ENCODE results near the gene LCN2.

Gene LCN2

DNA sequence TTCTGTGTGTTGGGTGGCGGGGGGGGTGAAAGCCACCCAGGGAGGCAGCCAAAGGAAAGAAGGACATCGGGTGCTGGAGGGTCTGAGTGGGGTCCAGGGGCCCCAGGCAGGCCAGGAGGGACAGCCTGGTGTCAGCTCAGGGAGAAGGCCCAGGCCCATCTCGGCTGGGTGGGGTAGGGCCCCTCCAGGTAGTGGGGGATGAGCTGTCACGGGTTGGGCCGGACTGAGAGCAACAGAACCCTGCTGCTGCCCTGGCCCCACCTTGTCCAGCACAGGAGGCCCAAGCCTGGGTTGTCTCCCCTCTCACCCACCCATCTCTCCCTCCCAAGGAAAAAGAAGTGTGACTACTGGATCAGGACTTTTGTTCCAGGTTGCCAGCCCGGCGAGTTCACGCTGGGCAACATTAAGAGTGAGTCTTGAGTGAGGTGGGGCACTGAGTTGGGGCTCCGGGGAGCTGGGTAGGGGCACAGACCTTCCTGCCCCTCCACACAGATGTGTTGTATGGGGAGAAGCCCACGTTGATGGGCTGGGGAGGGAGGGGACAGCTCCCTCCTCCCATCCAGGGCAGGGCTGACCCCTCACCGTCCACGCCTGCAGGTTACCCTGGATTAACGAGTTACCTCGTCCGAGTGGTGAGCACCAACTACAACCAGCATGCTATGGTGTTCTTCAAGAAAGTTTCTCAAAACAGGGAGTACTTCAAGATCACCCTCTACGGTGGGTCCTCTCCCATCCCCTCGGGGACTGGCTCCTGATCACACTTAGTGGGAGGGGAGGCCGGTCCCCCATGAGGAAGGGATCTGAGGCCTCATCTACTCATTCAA, 2.3 kb downstream of the LCN2 start:
- DNase-seq, result no peak

DNA sequence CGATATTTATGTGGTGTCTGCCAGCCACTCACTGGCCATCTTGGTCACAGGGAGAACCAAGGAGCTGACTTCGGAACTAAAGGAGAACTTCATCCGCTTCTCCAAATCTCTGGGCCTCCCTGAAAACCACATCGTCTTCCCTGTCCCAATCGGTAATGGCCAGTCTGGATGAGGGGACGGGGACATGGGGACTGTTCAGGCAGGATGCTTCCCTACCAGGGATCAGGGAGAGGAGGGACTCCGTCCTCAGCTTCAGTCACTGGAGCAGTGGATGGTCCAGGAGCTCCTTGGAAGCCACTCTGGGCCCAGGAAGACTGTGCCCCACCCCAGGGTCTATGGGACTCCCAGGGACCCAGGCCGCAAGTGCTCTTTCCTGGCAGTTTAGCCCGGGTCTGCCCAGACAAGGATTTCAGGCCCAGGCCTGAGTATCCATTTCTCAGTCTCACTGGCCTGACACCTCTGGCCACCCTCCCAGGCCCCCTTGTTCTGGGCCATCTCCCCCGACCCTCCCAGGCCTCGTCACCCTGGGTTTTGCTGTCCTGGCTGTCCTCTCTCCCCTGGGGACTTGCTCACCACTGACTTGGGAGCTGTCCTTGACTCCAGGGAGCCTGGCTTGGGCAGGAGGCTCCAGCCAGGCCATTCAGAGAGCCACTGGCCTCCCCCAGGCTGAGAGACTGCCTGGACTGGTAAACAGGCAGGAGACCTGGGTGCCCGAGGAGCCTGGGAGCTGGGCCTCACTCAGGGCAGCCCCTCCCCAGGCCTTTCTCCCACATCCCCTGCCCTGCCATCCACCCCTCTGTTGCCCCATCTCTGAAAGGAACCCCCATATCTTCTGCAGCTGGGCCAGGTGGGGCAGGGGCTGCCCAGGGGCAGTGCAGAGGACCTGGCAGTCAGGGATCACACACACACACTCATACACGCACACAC, 3.1 kb downstream of the LCN2 start:
- DNase-seq, result no peak

DNA sequence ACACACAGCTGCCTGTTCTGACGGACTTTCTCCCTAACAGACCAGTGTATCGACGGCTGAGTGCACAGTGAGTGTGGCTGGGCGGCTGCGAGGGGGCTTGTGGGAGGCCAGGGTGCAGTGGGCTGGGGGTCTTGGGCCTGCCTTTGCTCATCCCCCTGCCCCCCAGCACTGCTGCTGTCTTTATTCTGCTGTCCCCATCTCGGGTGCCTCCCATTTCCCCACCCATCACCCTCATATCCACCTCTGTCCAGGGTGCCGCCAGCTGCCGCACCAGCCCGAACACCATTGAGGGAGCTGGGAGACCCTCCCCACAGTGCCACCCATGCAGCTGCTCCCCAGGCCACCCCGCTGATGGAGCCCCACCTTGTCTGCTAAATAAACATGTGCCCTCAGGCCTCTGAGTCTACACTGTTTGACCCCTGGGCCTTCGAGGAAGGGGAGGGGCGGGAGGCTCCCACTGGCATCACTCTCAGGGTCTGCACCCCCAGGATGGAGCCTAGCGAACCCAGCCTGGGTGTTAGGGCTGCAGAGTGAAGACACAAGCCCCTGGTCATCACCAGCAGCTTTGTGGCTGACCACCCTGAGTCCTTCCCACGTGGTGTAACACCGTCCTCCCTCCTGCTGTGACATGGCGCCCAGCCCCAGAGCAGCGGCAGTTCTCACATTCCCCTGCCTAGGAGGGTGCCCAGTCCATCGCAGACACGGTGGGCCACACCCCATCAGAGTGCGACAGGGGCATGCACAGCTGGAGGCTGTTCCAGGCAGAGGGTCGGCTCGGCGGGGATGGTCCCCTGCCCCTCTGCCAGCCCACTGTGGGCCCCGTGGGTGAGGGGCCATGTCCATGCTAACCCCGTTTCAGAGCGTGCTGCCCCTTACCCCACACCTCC, 4.0 kb downstream of the LCN2 start:
- DNase-seq, result no peak

DNA sequence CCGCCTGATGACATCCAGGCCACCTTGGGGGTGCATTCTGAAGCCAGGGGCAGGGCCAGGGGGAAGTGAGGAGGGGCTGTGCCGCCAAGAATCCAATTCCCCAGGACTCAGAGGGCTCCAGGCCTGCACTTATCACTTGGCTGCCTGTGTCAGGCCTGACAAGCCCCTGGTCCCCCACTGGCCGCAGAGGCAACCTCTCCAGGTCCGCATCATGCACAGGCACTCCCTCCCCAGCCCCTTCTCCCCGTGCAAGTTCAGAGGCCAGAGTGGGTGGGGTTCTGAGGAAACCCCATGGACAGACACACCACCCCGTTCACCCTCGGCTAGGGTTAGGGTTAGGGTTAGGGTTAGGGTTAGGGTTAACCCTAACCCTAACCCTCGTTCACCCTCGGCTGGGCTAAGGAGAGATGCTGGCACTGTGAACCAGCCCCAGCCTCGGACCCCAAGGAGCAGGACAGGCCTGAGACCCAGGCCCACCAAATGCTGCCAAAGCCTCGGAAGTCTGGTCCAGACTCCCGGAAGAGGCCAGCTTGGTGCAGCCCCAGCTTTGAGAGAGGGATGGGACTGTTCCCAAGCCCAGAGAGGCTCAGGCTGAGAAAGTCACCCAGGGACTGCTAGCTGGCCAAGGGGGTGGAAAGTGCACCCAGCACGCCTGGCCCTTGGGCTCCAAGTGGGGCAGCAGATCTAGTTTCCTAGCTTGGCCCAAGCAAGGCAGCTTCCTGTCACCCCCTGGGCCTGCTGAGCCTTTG, 4.9 kb downstream of the LCN2 start:
- no peak for DNase-seq

DNA sequence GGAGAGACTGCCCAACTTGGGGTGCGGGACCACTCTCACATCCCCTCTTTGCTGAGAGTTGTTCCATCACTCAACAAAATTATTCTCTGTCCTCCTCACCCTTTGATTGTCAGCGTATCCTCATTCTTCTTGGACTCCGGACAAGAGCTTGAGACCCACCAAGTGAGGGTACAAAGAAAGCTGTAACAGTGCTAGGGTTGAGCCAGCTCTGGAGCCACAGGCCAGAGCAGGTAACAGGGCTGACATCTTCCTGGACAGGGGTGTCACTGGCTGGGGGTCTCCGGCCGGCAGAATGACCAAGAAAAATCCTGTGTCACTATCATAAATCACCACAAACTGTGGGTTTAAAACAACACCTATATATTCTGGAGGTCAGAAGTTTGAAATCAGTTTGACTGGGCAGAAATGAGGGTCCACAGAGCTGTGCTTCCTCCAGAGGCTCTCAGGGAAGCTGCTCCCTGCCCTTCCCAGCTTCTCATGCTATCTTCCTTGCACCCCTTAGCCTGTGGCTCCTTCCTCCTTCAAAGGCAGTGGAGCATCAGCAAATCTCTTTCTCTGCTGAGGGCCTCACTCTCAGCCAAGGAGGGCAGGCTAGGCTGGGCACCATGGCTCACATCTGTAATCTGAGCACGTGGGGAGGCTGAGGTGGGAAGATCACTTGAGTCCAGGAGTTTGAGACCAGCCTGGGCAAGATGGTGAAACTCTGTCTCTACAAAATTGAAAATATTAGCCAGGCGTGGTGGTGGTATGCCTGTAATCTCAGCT, 6.7 kb downstream of the LCN2 start:
- no peak for DNase-seq

DNA sequence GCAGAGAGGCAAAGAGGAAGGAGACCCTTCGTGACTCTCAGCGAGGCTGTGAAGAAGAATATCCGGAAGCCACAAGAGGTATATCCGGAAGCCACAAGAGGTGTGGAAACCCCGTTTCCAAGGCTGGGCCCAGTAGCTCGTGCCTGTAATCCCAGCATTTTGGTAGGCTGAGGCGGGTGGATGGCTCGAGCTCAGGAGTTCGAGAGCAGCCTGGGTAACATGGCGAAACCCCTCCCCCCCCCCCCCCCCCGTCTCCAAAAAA, 10.2 kb downstream of the LCN2 start:
- no peak for DNase-seq

DNA sequence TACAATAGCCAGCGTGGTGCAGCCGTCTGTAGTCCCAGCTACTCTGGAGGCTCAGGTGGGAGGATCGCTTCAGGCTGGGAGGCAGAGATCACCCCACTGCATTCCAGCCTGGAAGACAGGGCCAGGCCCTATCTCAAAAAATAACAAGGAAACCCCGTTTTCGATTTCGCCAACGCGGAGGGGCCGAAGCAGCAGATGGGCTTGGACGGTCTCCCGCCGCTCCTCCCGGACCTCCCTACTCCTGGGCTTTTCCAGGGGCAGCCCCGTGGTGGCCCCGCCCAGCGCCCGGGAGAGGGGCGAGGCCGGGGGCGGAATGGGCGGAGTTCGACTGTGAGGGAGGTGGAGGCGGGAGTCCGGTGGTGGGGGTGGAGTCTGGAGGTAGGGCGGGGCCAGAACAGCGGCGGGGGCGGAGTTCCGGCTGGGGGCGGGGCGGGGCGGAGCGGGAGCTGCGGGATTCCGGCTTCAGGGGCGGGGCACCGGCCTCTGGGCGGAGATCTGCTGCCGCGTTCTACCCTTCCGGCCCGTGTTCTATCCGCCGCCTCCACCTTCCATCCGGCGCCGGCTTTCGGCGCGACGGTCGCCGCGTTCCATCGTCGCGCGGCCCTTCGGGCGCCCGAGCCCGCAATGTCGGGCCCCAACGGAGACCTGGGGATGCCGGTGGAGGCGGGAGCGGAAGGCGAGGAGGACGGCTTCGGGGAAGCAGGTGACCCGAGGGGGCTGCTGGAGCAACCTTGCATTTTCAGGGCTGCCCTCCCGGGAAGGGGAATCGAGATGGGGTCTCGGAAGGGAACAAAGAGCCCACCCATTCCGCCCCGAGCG, 10.7 kb downstream of the LCN2 start, which contains the start of gene BBLN:
TSS of gene BBLN (plus strand) at position 482 of the 819 bp plus-strand sequence. CDS start at position 625, 143 bp downstream.
- DNase-seq, result peak; percentile 98

DNA sequence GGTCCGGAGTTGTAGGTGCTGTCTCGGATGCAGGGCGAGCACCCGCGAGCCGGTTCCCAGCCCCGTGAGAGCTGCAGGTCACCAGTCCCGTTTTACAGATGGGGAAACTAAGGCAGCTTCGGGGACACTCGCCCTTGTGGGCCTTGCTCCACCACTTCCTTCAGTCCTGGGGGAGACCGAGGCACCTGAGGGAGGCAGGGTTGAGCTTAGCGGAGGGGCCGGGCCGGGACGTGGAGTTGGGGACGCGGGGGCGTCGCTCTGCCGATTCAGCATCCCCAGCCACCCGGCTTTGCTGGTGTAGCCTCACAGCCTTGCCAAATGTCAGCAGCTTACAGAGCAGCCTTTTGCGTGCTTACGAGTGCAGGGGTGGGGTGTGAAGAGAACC, 11.3 kb downstream of the LCN2 start:
- DNase-seq, result no peak

DNA sequence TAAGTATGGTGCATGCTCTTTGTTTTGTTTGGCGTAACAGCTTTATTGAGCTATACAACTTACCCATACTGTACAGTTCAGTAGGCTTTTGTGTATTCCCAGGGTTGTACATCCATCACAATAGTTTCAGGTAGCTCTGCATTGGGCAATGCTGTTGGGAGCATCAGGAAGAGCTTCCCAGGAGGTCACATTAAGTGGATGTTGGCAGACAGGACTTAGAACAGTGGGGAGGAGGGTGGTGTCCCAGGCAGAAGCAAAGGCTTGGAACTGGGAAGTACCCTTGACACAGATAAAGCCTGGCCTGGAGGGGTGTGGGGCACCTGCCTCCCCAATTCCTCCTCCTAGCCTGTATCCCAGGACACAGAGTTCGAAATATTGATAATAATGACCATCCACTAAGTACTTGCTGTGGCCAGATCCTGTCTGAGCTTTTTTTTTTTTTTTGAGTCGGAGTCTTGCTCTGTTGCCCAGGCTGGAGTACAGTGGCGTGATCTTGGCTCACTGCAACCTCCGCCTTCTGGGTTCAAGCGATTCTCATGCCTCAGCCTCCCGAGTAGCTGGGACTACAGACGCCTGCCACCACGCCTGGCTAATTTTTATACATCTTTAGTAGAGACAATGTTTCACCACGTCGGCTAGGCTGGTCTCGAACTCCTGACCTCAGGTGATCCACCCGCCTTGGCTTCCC, 12.1 kb downstream of the LCN2 start:
- no peak for DNase-seq

DNA sequence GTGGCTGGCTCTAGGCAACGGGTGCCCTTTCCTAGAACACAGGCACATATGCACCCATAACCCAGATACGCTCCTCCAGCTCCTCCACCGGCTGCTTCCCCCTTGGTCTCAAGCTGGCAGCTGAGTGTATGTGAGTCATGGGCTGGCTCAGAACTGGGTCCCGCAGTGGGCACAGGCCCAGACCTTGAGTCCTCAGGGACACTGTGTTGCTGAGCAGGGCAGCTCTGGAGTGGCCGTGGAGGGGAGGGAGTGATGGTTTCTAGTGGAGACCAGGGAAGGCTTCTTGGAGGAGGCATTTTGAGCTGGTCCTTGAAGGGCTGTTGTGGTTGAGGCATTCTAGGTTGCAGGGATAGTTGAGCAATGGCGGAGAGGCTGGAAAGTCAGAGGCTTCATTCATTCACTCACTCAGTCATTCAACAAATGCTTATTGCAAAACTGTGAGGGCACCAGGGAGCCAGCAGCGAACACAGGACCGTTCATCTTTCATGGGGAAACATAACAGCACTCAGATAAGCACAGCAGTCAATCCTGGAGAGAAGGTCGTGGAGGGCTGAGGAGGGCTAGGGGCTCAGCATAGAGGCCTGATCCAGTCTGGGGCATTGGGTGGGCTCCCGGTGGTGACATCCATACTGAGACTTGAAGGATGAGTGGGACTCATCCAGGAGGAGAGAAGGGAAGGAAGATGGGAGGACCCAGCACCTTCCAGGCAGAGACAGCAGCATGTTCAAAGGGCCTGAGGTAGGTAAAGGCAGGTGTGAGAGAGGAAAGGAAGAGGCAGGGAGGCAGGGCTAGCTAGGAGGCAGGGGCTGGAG, 13.2 kb downstream of the LCN2 start:
- DNase-seq, result no peak

DNA sequence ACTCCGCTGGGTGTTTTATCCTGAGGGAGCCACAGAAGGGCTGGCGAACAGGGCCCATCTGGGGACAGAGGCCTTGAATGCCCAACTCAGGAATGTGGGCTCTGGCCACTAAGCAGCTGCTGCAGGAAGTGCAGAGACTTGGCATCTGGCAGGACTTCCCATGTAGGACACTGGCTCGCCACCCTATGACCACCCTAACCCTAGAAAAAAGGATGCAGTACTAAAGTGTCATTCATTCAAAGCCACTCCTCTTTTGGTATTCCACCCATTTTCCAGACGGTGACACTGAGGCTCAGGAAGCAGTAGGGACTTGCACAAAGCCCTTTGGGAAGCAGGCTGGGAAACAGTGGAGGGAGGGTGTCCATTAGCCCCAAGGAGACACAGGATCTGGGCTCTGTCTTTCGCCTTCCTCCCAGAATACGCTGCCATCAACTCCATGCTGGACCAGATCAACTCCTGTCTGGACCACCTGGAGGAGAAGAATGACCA, 13.8 kb downstream of the LCN2 start:
- DNase-seq, result no peak

DNA sequence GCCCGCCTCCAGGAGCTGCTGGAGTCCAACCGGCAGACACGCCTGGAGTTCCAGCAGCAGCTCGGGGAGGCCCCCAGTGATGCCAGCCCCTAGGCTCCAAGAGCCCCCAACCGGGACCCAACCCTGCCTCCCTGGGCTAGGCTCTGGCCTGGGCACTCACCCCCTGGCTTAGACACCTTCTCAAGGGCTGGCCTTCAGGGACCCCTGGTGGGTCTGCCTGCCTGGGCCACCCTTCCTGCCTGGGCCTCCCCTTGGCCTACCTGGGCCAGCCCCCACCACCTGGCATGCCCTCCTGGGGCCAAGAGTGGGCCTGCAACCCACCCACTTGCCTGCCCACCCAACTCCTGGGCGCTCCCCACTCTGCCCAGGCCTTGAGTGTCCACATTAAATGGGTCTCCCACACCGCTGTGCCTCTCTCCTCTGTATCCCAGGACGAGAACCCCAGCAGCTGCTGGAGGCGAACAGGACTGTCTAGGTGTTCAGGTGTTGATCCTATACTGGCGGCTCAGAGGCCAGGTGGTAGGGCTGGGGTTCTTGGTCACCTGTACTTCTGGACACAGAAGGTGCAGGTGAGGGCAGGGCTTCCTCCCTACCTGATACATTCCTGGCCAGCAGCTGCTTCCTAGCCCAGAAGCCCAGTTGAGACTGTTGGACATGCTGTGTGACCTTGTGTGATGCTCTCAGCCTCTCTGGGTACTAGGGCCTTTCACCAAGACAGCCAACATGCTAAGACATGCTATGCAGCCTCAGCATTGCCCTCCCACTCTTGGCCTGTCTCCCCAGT, 14.5 kb downstream of the LCN2 start:
- no peak for DNase-seq

DNA sequence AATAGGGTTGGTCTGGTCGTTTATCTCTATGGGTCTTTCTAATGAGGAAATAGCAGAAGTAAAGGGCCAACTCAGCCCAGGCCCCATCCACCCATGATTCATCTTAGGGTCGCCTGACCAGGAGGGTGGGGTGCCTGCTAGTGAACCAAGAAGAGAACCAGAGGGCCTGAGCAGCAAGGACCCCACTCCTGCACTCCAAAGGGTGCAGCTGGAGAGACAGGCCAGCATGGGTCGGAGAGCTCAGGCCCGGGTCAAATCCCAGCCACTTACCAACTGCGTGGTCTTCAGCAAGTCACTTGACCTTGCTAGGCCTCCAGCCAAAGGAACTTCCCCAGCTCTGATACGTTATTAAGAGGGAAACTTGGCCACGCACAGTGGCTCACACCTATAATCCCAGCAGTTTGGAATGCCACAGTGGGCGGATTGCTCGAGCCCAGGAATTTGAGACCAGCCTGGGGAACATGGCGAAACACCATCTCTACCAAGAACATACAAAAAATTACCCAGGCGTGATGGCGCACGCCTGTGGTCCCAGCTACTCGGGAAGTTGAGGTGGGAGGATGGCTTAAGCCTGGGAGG, 15.1 kb downstream of the LCN2 start:
- no peak for DNase-seq

DNA sequence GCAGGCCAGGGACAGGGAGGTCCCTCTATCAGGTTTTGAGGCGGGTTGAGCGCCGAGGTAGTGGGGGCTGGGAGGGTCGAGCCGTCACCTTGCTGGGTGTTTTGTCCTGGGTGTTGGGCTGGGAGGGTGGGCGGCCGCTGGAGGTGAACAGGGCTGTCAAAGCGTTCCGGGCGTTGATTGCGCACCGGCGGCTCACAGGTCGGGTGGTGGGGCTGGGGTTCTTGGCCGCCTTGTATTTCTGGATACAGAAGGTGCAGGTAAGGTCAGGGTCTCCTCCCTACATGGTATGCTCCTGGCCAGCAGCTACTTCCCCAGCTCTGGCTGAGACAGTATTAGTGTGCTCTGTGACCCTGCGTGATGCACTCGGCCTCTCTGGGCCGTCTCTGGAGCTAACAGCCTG, 16.9 kb downstream of the LCN2 start:
- no peak for DNase-seq

DNA sequence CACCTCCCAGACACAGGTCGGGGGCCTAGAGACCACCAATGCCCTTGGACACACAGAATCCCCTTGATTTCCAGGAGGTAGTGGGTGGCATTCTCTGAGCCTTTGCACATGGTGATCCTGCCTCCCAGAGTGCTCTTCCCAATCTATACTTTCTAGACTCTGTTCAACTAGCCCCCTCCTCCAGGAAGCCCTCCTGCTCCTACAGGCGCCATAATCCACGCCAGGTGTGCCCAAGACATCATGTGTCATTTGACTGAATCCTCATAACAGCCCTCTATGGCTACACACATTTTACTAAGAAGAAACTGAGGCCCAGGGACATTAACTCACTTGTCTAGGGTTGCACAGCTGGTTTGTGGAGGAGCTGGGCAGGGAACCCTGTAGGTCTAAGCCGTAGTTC, 18.0 kb downstream of the LCN2 start:
- DNase-seq, result no peak

DNA sequence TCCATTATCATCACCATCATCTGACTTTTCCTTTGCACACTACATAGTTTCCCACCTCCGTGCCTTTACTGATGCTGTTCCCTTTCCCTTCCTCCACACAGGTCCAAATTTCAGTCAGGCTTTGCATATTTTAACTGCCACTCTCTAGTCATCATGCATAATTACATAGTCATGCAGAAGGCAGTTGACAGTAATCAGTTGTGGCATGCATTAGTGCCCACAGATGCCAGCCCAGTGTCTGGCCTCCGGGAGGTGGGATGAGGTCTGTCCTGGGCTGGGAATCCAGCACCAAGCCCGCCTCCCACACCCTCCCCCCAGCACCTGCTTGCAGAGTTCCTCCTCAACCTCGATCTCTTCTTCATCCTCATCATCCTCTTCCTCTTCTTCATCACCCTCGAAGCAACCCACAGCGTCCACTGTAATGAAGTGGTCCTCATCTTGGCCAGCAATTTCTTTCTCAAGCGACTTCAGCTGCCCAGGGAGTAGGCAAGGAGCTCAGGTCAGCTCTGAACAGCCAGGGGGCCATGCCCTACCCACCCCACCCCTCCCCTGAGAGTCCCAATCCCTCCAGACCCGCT, 19.6 kb downstream of the LCN2 start:
- DNase-seq, result no peak

DNA sequence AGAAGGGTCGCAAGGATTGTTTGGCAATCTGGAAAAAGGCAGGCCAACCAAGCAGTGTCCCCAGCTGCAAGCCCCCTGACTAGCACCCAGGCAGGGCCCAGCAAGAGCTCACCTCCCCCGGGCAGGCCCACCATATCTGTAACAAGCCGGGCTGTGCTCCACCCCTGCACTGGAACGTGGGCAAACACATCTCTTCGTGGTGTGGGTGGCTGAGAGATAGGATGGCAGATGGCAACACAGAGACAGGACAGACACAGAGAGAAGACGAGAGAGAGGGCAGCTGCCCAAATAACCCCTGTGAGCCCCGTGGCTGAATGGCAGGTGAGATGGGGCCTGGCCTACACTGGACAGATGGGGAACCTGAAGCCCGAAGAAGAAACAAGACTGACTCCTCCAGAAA, 20.2 kb downstream of the LCN2 start:
- no peak for DNase-seq

Measured in right forelimb (tissue), 1 donor.